Fibroblast of gingiva (primary cell): ENCODE results near the gene RELN.

Source experiments
- DNase-seq: peaks from one replicate; pipeline ENCODE4 v3.0.0-alpha.2; 2011; ENCODE audit warnings: low read depth

RELN gene

DNA sequence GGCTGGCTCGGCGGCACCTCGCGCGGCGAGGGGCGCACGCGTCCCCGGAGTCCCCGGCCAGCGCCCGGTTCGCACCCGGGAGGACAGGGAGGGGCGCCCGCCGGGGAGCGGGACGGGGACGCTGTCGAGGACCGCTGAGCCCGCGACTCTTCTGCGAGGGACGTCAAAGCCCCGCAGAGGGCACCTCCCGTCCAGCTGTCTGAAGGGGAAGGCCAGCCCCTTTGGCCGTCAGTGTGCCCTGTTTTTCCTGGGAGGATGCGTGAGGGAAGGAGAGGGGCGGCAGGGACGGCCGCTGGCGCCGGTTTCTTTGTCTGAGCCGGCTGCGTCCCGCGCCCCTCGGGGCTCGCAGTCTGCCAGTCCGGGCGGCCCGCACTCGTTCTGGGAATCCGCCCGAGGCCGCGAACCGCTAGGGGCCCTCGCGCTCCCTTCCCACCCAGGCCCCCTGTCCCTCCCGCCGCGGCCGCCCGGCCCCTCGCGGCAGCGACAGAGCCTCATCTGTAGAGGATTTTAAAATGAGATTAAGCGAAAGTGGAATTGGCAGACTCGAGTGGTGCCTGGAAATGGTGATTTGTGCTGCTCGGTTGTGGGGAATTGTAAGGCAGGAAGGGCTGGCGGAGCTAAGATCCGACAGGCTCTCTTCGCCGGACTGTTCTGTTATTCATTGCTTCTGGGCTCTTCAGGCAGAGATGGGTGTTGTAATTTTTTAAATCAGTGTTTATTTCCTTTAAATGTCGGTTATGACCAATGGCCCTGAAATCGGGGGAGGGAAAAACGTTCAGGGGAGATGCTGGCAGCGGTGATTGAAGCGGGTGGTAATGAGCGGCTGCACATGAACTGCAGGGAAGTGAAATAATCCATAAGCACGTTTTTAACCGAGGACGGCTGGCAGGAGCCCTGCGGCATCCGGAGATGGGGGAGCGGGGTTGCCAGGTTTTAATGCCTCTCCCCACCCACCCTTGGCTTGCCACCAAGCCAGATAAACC lies 618 bp upstream of the RELN start:
- DNase-seq = peak; percentile 30

DNA sequence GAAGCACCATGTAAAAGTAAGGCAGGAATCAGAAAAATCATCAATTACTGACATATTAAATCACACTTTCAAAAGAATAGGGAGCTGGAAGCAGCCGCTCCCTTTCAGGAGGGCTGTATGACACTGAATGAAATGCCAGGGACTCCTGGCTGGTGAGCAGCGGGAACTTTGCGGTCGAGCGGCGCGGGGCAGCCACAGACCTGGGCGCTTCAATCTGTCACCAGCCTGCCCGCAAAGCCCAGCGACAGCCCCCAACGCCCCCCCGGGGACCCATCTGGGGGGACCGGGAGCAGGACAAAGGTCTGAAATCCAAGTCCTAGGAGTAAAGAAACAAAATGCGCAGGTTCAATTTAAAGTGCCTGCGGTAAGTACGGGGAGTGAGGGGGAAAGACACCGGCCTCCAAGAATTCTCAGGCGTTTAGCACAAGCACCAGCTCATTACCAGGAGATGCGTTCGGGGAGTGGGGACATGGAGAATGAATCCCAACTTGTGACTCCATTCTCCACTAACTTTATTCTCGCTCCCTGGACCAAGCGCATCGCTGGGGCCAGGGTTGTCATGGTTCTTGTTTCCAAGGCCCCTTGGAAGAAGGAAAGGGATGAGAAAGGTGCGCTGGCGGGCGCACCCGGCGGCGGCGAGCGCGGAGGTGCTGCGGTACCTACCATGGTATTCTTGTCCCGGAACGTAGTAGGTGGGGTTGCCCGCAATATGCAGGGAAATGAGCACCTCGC lies 824 bp downstream of the RELN start:
- DNase-seq = no peak

DNA sequence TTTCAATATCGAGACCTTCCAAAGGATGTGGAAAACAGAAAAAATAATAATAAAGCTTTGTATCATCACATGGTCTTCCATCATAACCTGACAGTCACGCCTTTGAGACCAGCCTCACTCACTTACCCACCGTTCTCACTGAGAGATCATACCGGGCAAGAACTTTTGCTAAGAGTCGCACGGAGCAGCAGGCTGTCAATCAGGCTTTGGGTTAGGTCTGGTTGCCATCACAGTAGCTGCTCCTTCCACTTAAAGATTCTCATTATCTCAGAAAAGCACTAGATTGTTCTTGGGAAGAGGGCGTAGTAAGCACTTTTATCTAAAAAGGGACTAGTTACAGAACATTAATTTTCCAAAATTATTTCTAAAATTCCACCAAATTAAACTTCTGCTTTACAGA lies 2.0 kb downstream of the RELN start:
- DNase-seq = no peak

DNA sequence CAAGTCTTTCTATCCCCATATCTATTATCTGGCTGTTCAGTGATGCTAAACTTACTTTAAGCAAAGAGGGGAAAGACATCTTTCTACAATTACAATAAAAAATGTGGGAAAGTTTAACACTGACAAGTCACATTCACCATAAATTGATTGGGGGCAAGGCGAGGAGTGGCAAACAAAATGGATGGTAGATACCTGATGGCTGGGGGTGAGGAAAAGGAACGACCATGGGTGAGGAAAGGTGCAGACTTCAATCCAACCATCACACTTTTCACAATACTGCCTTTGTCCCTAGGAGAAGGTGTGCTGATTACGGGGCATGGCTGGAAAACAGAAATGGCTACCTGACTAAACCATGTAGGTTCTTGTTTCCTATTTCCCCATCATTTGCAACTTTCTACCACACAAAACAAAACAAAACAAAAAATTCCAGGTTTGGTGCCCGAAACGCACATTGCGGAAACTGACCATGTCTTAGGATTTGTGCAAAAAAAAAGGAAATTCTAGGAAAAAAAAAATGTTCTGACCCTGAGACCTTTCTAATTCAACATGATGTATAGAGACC lies 3.8 kb downstream of the RELN start:
- no peak for DNase-seq

DNA sequence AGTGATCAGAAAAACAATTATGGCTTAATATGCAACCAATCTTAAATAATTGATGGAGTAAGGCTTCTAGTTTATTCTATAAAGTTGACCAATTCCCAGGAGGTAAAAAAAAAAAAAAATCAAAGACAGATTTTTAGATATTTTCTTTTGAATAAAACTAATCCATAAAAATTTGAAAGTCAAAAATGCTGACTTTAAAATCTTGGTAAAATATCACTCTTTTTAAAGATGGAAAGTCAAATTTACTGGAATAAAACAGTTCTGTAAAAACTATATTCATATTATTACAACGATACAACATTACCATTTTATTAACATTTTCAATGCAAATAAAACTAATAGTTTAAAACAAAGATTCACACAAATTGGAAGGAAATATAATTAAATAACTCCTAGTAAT lies 5.4 kb downstream of the RELN start:
- DNase-seq = no peak

DNA sequence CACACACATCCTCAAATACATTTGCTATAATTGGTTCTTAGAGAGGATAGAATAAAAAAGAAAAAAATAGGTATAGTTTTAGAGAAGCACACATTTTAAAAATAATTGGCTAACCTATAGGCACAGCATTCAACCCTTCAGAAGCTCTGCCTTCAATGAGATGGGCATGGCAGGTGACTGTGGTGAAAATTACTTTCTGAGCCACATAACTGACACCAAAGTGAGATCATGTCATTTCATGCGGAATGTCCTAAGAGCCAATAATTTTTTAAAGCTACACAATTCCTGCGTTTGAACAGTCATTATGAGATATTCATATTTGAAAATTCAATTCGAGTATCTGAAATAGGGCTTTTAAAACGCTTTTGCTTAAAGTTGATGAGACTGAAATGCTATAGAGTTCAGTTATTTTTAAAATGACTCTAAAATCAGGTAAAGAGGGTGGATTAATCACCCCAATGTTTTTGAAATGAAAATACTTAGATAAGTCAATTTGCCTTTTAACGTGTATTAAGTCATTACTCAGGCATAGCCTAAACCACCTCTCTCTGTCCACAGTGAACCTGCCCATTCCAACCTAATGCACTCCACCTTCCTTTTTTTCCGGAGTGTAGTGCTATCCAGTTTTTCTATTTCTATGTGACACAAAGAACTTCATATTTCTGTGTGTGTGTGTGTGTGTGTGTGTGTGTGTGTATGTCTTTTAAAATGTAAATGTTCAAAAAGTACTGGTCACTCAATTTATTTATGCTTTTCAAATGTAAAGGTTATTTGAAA lies 6.1 kb downstream of the RELN start:
- DNase-seq = no peak

DNA sequence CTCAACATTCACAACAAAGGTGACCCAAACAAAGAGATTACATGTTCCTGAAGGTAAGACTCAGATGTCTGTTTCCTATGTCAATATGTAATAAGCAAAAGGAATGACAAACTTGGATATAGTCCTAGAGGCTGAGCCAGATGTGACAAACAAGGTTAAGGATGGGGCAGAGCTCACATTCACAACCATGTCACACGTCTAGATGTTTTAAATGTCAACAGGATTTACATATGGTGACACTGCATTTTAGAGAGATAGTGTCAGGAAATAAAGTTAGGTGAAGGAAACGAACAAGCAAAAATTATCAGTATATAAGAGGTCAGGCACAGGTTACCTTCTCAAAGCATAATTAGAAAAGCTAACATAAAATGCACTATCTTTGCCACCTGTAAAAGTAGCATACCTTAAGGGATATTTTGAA lies 8.4 kb downstream of the RELN start:
- DNase-seq = no peak

DNA sequence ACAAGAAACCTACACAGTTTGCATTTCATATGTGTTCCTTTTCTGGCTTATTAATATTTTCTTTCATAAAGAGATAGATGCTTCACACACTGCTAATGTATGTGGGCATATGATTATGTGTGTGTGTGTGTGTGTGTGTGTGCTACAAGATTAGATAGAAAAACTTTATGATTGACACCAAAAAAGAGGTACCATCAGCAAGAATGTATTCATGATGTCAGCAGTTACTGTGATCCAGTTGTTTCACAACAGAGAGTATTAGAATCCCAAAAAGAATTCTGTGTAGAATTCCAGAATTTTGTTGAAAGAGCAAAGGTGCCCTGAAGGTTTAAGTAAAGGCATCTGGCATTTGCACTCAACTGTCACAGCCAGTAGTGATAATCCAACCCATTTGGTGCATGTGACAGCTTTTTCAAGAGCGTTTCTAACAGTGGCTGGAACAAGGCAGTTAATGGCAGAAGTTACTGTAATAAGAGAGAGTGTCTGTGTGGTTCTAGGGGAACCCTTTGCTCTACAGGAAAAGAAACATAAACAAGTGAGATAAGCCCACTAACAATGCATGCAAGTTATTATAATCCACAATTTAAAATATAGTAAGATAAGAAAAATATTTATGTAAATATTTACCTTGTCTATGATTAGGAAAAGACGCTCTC lies 16.6 kb downstream of the RELN start:
- no peak for DNase-seq

DNA sequence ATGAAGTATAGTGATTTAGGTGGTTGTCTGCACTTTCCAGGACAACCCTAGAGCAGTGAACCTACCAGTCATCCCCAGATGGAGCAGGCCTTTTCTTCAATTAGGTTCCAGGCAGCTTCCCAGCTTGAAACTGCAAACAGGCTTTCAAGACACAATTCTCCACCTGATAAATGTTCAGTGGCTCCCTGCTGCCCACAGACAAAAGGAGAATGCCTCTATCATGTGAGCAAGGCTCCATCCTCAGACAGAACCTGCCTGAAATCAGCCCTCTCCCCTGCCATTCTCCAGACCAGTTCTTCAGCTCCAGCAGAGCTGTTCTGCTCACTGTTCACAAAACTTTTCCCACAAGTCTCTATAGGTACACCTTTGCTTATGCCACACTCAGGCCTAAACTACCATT lies 22.1 kb downstream of the RELN start:
- DNase-seq = no peak

DNA sequence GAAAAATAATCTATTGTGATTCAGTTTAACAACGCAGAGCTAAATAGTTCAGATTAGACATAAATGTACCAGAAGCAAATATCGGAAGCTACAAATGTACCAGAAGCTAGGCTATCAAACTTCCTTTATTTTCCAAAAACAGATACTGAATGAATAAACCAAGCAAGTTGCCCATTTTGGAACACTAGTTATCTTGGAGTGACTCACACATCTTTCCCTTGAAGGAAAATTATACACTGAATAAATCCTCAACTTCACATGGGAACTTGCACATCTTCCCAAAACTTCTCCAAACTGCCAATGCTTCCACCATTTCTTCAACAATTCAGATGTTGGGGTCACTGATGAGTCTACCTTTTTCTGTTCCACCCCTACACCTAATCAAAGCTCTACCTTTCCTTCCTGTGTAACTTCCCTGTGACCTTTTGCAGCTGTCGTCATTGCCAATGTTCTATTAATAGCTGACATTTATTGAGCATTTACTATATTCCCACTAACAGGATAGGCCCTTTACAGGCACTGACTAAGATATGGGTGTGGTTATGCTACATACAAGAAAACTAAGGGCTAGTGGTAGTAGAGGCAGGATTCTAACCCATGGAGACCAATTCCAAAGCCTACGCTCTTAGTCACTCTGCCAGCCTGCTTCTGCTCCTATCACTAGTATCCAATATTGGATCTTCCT lies 22.7 kb downstream of the RELN start:
- no peak for DNase-seq

DNA sequence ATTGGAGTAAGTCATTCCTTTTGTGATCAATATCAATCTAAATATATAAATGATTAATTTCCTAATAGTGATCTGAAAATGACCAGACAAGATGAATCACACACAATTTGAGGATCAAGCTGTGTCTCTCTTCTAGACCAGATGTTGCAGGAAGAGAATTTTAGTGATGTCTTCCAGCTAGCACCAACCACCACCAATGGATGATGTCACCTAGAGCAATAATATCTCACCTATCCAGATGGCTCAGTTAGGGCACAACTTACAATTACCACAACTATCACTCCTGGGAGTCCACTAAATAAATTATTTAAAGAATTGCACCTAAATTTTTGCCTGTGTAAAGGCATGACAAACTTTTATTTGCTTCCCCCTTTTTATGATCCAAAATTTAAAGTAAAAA lies 25.2 kb downstream of the RELN start:
- DNase-seq = no peak

DNA sequence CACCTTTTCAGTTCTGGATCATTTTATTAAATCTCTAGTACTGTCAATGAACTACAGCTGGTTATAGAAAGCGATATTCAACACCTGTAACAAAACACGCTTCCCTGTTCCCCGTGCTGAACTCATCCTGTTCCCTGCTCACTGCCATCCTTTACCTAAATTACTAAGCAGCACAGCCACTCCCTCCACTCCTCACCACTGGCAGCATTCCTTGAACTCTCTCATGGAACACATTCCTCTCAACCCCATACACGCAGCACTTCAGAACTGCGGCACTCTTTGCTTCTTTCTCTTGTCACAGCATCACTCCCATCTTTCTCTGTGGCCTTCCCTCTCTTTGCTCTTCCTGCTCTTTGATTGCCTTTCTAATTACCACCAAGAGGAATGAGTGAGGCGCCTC lies 27.4 kb downstream of the RELN start:
- DNase-seq = no peak

DNA sequence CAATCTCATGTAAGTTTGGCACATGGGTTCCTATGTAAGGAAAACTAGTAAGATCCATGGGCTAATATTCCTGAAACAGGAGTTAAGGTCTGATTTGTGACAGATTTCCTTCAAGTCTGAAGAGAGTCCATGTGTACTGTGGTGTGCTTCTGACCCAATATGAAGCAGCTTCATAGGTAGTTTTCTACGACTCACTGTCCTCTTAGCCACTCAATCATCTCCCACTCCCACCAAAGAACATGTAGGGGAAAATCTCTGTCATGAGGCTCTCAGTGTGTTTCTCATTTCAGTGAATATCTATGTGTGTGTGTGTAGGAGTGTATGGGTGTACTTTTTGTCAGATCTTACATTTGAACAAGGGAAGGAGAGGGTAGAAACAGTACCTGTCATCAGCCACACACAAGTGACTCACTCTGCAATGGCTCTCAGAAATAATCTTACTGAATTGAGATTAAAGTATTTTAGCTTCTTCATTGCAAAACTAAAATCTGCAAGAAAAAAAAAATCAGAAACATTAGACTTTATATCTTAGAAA lies 31.1 kb downstream of the RELN start:
- DNase-seq = no peak

DNA sequence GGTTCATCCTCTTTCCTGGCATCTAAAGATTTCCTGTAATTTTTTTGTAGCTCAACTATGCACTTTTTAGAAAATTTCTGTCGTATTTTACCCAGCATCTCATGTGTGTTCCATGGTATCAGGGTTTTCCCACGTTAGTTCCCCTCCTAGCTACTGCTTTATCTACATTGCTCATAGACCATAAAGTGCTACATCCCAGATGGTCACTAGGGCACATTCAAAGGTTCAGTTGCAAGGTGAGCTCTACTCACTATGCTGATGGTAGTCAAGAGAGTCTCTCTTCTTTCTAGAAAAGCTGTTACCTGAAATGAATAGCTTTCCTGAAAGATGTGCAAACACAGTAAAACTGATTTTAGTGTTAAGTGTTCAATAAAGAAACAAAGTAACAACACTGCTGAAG lies 33.5 kb downstream of the RELN start:
- no peak for DNase-seq

DNA sequence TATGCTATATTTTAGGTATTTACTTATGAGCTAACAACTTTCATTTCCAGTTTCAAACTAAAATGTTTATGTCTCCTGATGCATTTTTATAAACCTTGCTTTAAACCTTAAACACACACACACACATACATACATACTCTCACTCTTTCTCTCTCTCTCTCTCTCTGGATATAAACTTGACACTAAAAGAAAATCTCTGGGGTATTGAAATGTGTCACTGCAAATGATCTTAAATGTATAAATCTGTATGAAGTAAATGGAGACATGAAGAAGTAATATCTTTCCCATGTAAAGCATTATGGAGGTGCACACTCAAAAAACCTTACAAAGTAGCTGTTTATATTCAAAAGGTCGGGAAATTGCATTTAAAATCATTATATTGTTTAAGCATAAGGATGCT lies 37.0 kb downstream of the RELN start:
- DNase-seq = no peak

DNA sequence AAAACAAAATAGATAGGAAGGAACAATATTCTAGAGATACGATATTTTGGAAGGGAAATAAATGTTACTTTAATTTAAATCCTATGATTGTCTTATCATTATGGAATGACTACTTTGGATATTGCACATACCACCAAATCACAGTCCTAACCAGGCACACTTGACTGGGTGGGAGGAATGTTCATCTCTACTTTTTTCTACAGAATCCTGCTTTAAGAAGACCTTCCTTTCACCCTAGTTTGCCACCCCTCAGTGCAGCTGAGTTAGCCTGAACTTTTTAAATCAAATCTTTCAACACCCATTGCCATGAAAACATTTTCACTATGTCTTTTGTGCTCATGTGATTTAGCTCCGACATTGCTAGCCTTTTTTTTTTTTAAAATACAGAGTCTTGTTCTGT lies 38.1 kb downstream of the RELN start:
- DNase-seq = no peak

DNA sequence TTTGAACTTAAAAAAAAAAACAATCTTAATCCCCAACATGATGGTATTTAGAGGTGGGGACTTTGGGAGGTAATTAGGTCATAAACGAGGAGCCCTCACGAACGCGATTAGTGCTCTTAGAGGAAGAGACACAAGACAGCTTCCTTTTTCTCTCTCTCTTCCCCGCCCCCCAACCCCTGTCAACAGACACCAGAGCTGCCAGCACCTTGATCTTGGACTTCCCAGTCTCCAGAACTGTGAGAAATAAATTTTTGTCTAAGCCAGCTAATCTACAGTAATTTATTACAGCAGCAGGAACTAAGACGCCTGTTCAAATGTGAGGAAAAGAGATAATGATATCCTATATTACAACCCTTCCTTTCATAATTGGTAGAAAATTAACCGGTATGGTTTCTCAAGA lies 40.1 kb downstream of the RELN start:
- no peak for DNase-seq

DNA sequence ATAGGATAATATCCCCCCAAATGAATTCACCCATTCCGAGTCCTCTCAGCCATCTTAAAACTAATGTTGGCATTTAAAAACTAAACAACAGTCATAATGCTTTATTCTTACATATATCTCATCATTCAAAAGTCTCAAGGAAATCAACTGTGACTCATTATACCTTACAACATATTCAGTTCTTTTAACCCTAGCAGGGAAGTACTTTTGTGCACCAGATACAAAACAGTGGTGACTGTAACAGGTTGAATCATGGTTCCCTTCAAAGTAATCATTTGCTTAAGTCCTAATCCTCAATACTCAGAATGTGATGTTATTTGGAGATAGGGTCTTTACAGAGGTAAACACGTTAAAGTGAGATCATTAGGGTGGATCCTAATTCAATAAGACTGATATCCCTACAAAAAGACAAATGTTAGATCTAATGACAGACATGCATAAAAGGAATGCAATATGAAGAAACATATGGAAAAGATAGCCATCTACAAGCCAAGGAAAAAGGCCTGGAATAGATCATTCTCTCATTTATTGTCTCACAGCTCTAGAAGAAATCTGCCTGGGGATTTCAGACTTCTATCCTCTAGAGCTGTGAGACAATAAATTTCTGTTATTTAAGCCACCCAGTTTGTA lies 42.3 kb downstream of the RELN start:
- DNase-seq = no peak

DNA sequence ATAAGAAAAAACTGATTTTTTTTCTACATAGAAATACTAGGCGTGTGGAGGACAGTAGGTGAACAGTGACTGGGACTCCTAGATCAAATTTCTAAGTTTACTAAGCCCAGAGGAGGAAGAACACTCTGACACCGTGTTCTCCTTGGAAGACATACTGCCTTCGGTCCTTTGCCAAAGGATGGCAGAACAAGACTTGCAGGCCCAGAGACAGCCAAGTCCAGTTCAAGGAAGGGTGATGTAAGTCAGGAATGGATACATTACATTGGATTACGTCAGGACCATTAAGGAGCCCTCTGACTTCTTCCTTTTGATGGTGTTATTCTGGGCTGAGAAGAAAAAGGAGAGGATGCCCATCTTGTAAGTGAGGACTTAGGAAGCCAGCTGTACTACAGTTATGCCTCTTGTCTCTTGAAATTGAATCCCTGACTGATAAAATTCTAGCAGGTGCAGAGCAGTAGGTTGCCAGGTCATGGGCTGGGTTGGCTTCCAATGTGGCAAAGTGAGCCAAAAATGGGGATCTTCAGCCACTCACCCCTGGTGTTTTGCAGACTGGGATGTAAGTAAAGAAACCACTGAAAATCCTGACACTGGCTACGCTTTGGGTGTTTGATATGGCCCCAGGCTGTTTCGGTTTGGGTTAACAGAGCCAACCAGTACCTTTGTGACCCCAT lies 45.1 kb downstream of the RELN start:
- no peak for DNase-seq

DNA sequence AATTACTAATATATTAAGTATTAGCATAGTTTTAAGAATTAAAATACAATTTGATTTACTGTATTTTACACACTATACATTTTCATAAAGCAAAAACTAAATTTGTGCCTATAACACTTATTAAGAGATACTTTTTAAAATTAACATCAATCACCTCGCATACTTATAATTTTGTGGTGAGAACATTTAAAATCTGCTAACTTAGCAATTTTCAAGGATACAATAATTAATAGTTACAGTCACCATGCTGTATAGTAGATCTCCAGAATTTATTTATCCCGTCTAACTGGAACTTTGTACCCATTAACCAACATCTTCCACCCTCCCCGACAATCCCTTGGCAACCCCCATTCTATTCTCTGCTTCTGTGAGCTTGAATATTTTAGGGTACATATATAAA lies 47.5 kb downstream of the RELN start:
- no peak for DNase-seq
